Measurements from ENCODE around the gene AKAP13. TPM values are rescaled to one million over a fixed set of nuclear protein-coding genes. Genes with fewer than 3 reads are reported as not detected.

The AKAP13 gene
- total RNA-seq, 1 experiment from 2014 or later: 49.6 TPM

DNA sequence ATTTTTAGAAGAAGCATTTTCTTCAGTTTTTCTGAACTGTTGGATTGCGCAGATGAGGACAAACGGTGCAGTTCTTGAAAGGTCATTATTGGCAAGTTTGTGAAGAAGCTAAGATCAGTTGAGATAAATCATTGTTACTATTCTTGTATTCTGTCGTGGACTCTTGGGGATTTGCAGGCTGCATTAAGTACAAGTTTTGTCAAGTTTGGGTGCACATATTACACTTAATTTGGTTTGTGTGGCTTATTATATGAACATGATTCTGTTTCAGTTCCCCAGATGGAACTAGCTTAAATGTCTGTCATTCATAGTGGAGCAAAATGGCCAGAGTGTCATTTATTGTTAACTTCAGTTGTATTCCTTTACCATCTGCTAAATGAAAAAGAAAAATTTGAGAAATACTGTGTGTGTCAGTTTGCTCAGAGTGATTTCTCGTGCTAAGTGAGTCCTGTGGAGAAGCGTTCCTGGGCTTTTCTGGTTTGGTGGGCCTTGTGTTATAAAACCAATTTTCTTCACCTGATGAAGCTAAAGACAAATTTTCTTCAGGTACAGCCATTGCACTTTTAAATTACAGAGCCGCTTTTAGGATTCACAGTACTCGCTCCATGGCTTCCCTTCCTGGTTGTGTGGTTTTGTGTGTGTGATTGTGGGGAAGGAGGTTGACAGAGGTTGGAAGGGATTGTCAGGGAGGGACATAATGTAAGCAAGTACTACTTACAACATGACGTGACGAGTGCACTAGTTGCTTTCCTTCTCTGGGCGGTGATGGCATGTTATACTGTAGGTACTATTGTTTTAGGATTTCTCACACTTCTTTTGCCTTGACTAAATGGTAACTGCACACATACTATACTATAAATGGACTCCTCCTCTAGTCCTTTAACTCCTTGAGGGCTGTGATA, 1.7 kb downstream of the AKAP13 start:
- H3K4me1 Mint-ChIP-seq (ENCODE audit: low read depth, unreplicated experiment): peaks cover 24% of the 10 kb centered on the region
- POLR2A ChIA-PET: no interaction called here
- CTCF ChIA-PET: no interaction called here
- TSS peak; percentile 62 for BruUV-seq (replicated peaks)
- intact Hi-C loops (cut with micrococcal nuclease; ENCODE audit: unreplicated experiment): loop anchor here (2.0 kb wide), 3 partner anchors 13 to 61 kb away; no protein-coding TSS in a partner anchor
- H3K36me3 Mint-ChIP-seq (ENCODE audit: insufficient read depth, unreplicated experiment): peaks cover 13% of the 10 kb centered on the region
- peaks cover 11% of the 10 kb centered on the region for H3K4me1 ChIP-seq
- no peak overlapping the region for H3K27ac Mint-ChIP-seq (ENCODE audit: unreplicated experiment)
- DNase-seq: no peak
- TF ChIP-seq, protein P1, sequence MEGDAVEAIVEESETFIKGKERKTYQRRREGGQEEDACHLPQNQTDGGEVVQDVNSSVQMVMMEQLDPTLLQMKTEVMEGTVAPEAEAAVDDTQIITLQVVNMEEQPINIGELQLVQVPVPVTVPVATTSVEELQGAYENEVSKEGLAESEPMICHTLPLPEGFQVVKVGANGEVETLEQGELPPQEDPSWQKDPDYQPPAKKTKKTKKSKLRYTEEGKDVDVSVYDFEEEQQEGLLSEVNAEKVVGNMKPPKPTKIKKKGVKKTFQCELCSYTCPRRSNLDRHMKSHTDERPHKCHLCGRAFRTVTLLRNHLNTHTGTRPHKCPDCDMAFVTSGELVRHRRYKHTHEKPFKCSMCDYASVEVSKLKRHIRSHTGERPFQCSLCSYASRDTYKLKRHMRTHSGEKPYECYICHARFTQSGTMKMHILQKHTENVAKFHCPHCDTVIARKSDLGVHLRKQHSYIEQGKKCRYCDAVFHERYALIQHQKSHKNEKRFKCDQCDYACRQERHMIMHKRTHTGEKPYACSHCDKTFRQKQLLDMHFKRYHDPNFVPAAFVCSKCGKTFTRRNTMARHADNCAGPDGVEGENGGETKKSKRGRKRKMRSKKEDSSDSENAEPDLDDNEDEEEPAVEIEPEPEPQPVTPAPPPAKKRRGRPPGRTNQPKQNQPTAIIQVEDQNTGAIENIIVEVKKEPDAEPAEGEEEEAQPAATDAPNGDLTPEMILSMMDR (IDR thresholded peaks at IDR 0.05; ENCODE audit: insufficient read depth in 1 of 2, low read depth in 1 of 2, low read length in 1 of 2, severe bottlenecking in 1 of 2, unreplicated experiment in 1 of 2): no peak
- H3K9me3 Mint-ChIP-seq (ENCODE audit: unreplicated experiment): no peaks in the 10 kb centered on the region
- peak overlapping the region; percentile 69 for H3K4me3 ChIP-seq (ENCODE audit: low read depth, low read length)
- H3K4me3 Mint-ChIP-seq (ENCODE audit: unreplicated experiment): peak overlapping the region; percentile 74
- no peaks in the 10 kb centered on the region for H3K27me3 Mint-ChIP-seq (ENCODE audit: insufficient read depth, unreplicated experiment)
- no peaks in the 10 kb centered on the region for H3K27me3 ChIP-seq (replicated peaks; ENCODE audit: control insufficient read depth, insufficient read depth, low read length)
- H3K36me3 ChIP-seq (ENCODE audit: control insufficient read depth, insufficient read depth, low read length): no peaks in the 10 kb centered on the region
- no peaks in the 10 kb centered on the region for H3K9me3 ChIP-seq

DNA sequence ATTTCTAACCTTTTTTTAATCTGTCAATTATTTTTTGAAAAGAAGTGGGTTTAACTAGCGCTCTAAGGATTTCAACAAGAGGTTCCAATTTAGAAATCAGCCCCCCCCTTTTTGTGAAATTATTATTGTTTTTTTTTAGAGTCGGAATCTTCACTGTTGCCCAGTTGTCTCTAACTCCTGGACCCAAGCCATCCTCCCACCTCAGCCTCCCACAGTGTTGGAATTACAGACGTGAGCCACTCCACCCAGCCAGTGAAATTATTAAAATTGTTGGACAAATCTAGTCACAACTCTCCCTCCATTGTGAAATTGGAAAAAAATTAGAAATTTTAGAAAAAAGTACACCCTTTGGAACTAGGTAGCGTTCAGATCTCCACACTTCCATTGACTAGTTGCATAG, 2.5 kb downstream of the AKAP13 start:
- CTCF ChIA-PET: no interaction called here
- no peak overlapping the region for H3K27ac Mint-ChIP-seq (ENCODE audit: unreplicated experiment)
- Histone ChIP-seq H3K9me3 (no peaks in the 10 kb centered on the region), H3K4me1 (peaks cover 11% of the 10 kb centered on the region), H3K4me3 (ENCODE audit: low read depth, low read length) (no peak overlapping the region), H3K27me3 (replicated peaks; ENCODE audit: control insufficient read depth, insufficient read depth, low read length) (no peaks in the 10 kb centered on the region), H3K36me3 (ENCODE audit: control insufficient read depth, insufficient read depth, low read length) (no peaks in the 10 kb centered on the region)
- H3K4me1 Mint-ChIP-seq (ENCODE audit: low read depth, unreplicated experiment): peaks cover 19% of the 10 kb centered on the region
- POLR2A ChIA-PET: no interaction called here
- DNase-seq: no peak
- H3K27me3 Mint-ChIP-seq (ENCODE audit: insufficient read depth, unreplicated experiment): no peaks in the 10 kb centered on the region
- no peaks in the 10 kb centered on the region for H3K9me3 Mint-ChIP-seq (ENCODE audit: unreplicated experiment)
- H3K36me3 Mint-ChIP-seq (ENCODE audit: insufficient read depth, unreplicated experiment): peaks cover 13% of the 10 kb centered on the region
- TF ChIP-seq, protein P1 (IDR thresholded peaks at IDR 0.05; ENCODE audit: insufficient read depth in 1 of 2, low read depth in 1 of 2, low read length in 1 of 2, severe bottlenecking in 1 of 2, unreplicated experiment in 1 of 2): no peak
- intact Hi-C loops (cut with micrococcal nuclease; ENCODE audit: unreplicated experiment): no loop called here
- no peak overlapping the region for H3K4me3 Mint-ChIP-seq (ENCODE audit: unreplicated experiment)
- BruUV-seq (replicated peaks): no TSS peak

DNA sequence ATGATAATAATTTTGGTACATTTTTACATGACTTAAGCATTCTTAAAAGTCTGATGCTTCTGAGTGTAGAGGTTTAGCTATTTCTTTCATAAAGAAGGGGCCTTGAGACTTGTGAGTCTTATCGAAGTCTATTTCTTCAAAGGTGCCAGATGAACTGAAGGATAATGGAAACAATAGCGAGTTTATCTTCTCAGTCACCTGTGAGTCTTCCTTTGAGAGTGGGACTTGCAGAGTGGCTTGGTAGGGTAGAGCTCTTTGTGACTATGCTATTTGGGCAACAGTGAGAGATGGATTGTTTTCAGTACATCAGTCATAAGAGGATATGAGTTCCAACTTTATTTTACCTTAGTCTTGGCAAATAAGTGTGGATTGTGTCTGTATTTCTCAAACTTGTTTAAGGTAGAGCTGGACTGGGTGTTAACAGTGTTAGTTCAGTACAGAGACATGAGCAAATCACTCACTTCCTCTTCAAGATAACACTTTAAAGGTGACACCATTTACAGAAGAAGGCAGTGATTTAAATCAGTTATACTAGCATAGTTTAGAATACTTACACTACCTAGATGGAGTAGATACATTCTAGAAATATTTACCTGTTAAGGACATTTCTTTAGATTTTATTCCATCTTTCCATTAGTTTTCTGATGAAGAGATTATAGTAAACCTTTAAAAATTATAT, 3.2 kb downstream of the AKAP13 start:
- intact Hi-C loops (cut with micrococcal nuclease; ENCODE audit: unreplicated experiment): no loop called here
- Histone ChIP-seq H3K27me3 (replicated peaks; ENCODE audit: control insufficient read depth, insufficient read depth, low read length) (no peaks in the 10 kb centered on the region), H3K9me3 (no peaks in the 10 kb centered on the region), H3K4me1 (peaks cover 11% of the 10 kb centered on the region), H3K36me3 (ENCODE audit: control insufficient read depth, insufficient read depth, low read length) (no peaks in the 10 kb centered on the region), H3K4me3 (ENCODE audit: low read depth, low read length) (no peak overlapping the region)
- no peak for DNase-seq
- no TSS peak for BruUV-seq (replicated peaks)
- CTCF ChIA-PET: no interaction called here
- Mint-ChIP-seq H3K27ac (ENCODE audit: unreplicated experiment) (no peak overlapping the region), H3K4me1 (ENCODE audit: low read depth, unreplicated experiment) (peaks cover 19% of the 10 kb centered on the region), H3K27me3 (ENCODE audit: insufficient read depth, unreplicated experiment) (no peaks in the 10 kb centered on the region), H3K36me3 (ENCODE audit: insufficient read depth, unreplicated experiment) (peaks cover 13% of the 10 kb centered on the region), H3K9me3 (ENCODE audit: unreplicated experiment) (no peaks in the 10 kb centered on the region), H3K4me3 (ENCODE audit: unreplicated experiment) (no peak overlapping the region)
- POLR2A ChIA-PET: interaction anchor here (0.7 kb wide), 1 partner anchor 23 kb away, joined by 6 read pairs; no protein-coding TSS in a partner anchor
- TF ChIP-seq, protein P1 (IDR thresholded peaks at IDR 0.05; ENCODE audit: insufficient read depth in 1 of 2, low read depth in 1 of 2, low read length in 1 of 2, severe bottlenecking in 1 of 2, unreplicated experiment in 1 of 2): no peak
